ENCODE results near the gene CNTN5. TPM values are rescaled to one million over a fixed set of nuclear protein-coding genes. Genes with fewer than 3 reads are reported as not detected.

Gene CNTN5
- total RNA-seq, 4 donors from 2014 or later = 0.51 to 2.3 (median 0.58) TPM; not detected in 1

DNA sequence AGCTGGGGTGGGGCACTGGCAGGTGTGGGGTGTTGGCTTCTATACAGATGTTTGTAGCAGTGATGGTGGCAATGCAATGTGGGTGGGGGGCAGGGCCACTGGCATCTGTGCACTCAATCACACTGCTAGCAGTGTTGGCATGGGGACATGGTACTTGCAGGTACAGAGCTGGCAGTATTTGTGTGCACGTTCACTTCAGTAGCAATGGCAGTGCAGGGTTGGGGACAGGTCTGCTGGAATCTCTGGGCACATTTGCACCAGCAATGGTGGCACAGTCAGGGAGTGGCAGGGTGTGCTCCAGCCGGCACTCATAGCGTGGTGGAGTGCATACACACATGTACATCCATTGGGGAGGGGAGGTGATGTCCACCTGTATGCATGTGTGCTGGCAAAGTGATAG is 775.2 kb downstream of the CNTN5 start:
- Histone ChIP-seq H3K27me3 (no peaks in the 10 kb centered on the region), H3K4me3 (no peak overlapping the region), H3K27ac (no peak overlapping the region), H3K36me3 (no peaks in the 10 kb centered on the region), H3K9me3 (no peaks in the 10 kb centered on the region), H3K4me1 (no peaks in the 10 kb centered on the region)
- no peak for DNase-seq
- TF ChIP-seq, protein P1, sequence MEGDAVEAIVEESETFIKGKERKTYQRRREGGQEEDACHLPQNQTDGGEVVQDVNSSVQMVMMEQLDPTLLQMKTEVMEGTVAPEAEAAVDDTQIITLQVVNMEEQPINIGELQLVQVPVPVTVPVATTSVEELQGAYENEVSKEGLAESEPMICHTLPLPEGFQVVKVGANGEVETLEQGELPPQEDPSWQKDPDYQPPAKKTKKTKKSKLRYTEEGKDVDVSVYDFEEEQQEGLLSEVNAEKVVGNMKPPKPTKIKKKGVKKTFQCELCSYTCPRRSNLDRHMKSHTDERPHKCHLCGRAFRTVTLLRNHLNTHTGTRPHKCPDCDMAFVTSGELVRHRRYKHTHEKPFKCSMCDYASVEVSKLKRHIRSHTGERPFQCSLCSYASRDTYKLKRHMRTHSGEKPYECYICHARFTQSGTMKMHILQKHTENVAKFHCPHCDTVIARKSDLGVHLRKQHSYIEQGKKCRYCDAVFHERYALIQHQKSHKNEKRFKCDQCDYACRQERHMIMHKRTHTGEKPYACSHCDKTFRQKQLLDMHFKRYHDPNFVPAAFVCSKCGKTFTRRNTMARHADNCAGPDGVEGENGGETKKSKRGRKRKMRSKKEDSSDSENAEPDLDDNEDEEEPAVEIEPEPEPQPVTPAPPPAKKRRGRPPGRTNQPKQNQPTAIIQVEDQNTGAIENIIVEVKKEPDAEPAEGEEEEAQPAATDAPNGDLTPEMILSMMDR (IDR thresholded peaks at IDR 0.05) = no peak
- no peak for TF ChIP-seq POLR2A (IDR thresholded peaks at IDR 0.05)
- intact Hi-C loops (cut with DNase I; ENCODE audit: low total_unique reads) = no loop called here

DNA sequence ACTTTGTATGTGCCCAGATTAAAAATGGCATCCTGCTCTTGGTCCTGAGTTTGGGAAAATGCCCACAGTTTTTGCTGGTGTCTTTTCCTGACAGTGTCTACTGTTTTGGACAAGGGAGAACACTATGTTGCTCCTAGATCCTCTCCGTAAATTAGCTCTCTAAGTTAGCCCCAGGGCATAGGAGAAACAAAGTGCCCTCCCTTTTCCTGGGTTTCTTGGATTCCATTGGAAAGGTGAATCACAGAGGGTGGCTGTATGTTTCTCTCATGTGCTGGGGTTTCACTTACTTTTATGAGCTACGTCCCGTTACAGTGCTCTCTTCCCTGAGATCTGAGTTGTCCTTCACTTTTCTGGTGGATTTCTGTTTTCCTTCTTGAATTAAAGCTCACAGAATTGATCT is 782.8 kb downstream of the CNTN5 start:
- H3K27ac ChIP-seq = no peak overlapping the region
- TF ChIP-seq, protein P1 (IDR thresholded peaks at IDR 0.05) = no peak
- no peak for TF ChIP-seq POLR2A (IDR thresholded peaks at IDR 0.05)
- intact Hi-C loops (cut with DNase I; ENCODE audit: low total_unique reads) = no loop called here
- no peak for DNase-seq
- H3K4me3 ChIP-seq = no peak overlapping the region
- no peaks in the 10 kb centered on the region for H3K36me3 ChIP-seq
- H3K9me3 ChIP-seq = no peaks in the 10 kb centered on the region
- no peaks in the 10 kb centered on the region for H3K4me1 ChIP-seq
- H3K27me3 ChIP-seq = no peaks in the 10 kb centered on the region

DNA sequence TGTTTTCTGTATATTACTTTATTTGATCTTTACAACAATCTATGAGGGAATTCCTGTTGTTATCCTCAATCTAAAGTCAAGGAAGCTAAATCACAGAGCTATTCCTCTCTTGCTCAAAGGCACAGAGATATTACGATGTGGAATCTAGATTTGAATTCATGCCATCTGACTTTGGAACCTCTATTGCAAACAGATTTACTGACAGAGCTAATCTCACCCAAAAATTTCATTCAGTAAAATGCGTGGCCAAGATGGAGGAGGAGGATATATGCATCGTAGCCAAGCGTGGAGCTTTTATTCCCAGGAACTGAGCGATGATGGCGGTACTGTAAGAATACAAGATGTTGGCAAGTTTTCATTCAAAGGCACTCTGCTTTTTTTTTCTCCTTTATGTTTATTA is 791.8 kb downstream of the CNTN5 start:
- no peak overlapping the region for H3K27ac ChIP-seq
- DNase-seq = no peak
- no peaks in the 10 kb centered on the region for H3K4me1 ChIP-seq
- no peaks in the 10 kb centered on the region for H3K9me3 ChIP-seq
- intact Hi-C loops (cut with DNase I; ENCODE audit: low total_unique reads) = no loop called here
- H3K27me3 ChIP-seq = no peaks in the 10 kb centered on the region
- no peaks in the 10 kb centered on the region for H3K36me3 ChIP-seq
- H3K4me3 ChIP-seq = no peak overlapping the region
- no peak for TF ChIP-seq POLR2A (IDR thresholded peaks at IDR 0.05)
- TF ChIP-seq, protein P1 (IDR thresholded peaks at IDR 0.05) = no peak

DNA sequence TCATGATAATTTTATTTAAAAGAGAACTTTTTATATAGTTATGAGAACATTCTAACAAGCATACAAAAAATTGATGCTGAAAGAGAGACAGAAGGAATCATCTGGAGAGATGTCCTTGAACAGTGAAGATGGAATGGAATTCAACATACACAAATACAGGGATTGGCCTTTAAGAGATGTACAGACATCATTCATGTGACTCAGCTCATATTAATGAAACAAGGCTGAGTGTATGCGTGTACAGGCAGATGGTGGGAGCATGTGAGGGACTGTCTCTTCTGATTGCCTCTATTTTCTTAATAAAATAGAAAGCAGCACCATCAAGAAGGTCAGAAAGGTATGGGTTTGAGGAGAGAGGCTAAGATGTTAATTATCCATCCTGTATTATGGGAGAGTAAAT is 793.3 kb downstream of the CNTN5 start:
- Histone ChIP-seq H3K4me1 (no peaks in the 10 kb centered on the region), H3K9me3 (no peaks in the 10 kb centered on the region), H3K36me3 (no peaks in the 10 kb centered on the region), H3K27ac (no peak overlapping the region), H3K27me3 (no peaks in the 10 kb centered on the region), H3K4me3 (no peak overlapping the region)
- no peak for TF ChIP-seq POLR2A (IDR thresholded peaks at IDR 0.05)
- TF ChIP-seq, protein P1 (IDR thresholded peaks at IDR 0.05) = no peak
- intact Hi-C loops (cut with DNase I; ENCODE audit: low total_unique reads) = no loop called here
- no peak for DNase-seq

DNA sequence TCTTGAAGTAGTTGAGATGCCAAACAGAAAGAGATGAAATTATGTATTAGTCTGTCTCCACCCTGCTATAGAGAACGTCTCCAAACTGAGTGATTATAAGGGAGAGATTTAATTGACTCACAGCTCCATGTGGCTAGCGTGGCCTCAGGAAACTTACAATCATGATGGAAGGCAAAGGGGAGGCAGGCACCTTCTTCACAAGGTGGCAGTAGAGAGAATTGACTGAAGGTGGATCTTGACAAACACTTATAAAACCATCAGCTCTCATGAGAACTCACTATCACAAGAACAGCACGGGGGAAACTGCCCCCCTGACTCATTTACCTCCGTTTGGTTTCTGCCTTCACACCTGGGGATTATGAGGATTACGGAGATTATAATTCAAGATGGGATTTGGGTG is 794.0 kb downstream of the CNTN5 start:
- no peaks in the 10 kb centered on the region for H3K27me3 ChIP-seq
- no peak overlapping the region for H3K27ac ChIP-seq
- TF ChIP-seq, protein P1 (IDR thresholded peaks at IDR 0.05) = no peak
- no peak for TF ChIP-seq POLR2A (IDR thresholded peaks at IDR 0.05)
- no peaks in the 10 kb centered on the region for H3K36me3 ChIP-seq
- intact Hi-C loops (cut with DNase I; ENCODE audit: low total_unique reads) = no loop called here
- H3K4me3 ChIP-seq = no peak overlapping the region
- H3K9me3 ChIP-seq = no peaks in the 10 kb centered on the region
- no peak for DNase-seq
- H3K4me1 ChIP-seq = no peaks in the 10 kb centered on the region

Data from uterus (tissue), 4 donors.